Trophoblast cell (in vitro differentiated cells and primary cell): ENCODE results near the gene MRPS27.

Experiments used
- DNase-seq, 2 donors: peaks; one replicate each; pipeline ENCODE4 v3.0.0-alpha.2; 2016
- H2AFZ ChIP-seq: 2 replicates; pipeline ENCODE4 v1.6.1; 2013; ENCODE audit warnings: low read length, moderate library complexity, mild to moderate bottlenecking; ENCODE audit not compliant: insufficient read depth, poor library complexity
- H2AK5ac ChIP-seq: 2 replicates; pipeline ENCODE4 v1.6.1; 2013; ENCODE audit warnings: mild to moderate bottlenecking, low read length
- H2BK120ac ChIP-seq: 2 replicates; pipeline ENCODE4 v1.6.1; 2013; ENCODE audit warnings: low read length, mild to moderate bottlenecking, moderate library complexity; ENCODE audit not compliant: insufficient read depth, poor library complexity
- H2BK12ac ChIP-seq: 2 replicates; pipeline ENCODE4 v1.6.1; 2013; ENCODE audit warnings: mild to moderate bottlenecking, low read length, moderate library complexity
- H2BK5ac ChIP-seq: 2 replicates; pipeline ENCODE4 v1.6.1; 2013; ENCODE audit warnings: low read length, low read depth, moderate library complexity, mild to moderate bottlenecking; ENCODE audit not compliant: poor library complexity
- H3K14ac ChIP-seq: 2 replicates; pipeline ENCODE4 v1.6.1; 2013; ENCODE audit warnings: mild to moderate bottlenecking, low read length
- H3K18ac ChIP-seq: 2 replicates; pipeline ENCODE4 v1.6.1; 2013; ENCODE audit warnings: mild to moderate bottlenecking, low read length
- H3K23ac ChIP-seq: 2 replicates; pipeline ENCODE4 v1.6.1; 2013; ENCODE audit warnings: low read length
- H3K27ac ChIP-seq: 2 replicates; pipeline ENCODE4 v1.5.1; 2013; ENCODE audit warnings: low read depth, mild to moderate bottlenecking, inconsistent platforms, low read length, moderate library complexity
- H3K27me3 ChIP-seq: 2 replicates; pipeline ENCODE4 v1.6.1; 2013; ENCODE audit warnings: inconsistent platforms, mild to moderate bottlenecking, low read length, moderate library complexity; ENCODE audit not compliant: insufficient read depth
- H3K36me3 ChIP-seq, 2 experiments: 1 replicate in 1 of 2; 2 replicates in 1 of 2; pipeline ENCODE4 v1.6.1; 2013; ENCODE audit warnings: low read length in 2 of 2, mild to moderate bottlenecking in 2 of 2, moderate library complexity in 1 of 2; ENCODE audit not compliant: insufficient read depth in 2 of 2, control insufficient read depth in 1 of 2
- H3K4ac ChIP-seq: 2 replicates; pipeline ENCODE4 v1.6.1; 2013; ENCODE audit warnings: low read depth, mild to moderate bottlenecking, low read length, moderate library complexity
- H3K4me1 ChIP-seq, 2 experiments: 1 replicate in 1 of 2; 2 replicates in 1 of 2; pipeline ENCODE4 v1.6.1; 2013; ENCODE audit warnings: low read length in 2 of 2, mild to moderate bottlenecking in 2 of 2, moderate library complexity in 1 of 2; ENCODE audit not compliant: insufficient read depth in 2 of 2, control insufficient read depth in 1 of 2
- H3K4me2 ChIP-seq: 2 replicates; pipeline ENCODE4 v1.6.1; 2013; ENCODE audit warnings: inconsistent platforms, mild to moderate bottlenecking, low read length, moderate library complexity
- H3K4me3 ChIP-seq: 2 replicates; pipeline ENCODE4 v1.5.1; 2013; ENCODE audit warnings: mild to moderate bottlenecking, low read depth, low read length, inconsistent platforms
- H3K79me1 ChIP-seq: one replicate; pipeline ENCODE4 v1.6.1; 2013; ENCODE audit warnings: low read length
- H3K79me2 ChIP-seq: 2 replicates; pipeline ENCODE4 v1.6.1; 2013; ENCODE audit warnings: low read length, mild to moderate bottlenecking; ENCODE audit not compliant: control insufficient read depth, insufficient read depth, poor library complexity
- H3K9ac ChIP-seq: 2 replicates; pipeline ENCODE4 v1.6.1; 2013; ENCODE audit warnings: mild to moderate bottlenecking, low read length
- H3K9me3 ChIP-seq: 2 replicates; pipeline ENCODE4 v1.6.1; 2013; ENCODE audit warnings: low read depth, mild to moderate bottlenecking, control low read depth, inconsistent platforms, low read length; ENCODE audit not compliant: insufficient read depth
- H4K12ac ChIP-seq: 2 replicates; pipeline ENCODE4 v1.6.1; 2013; ENCODE audit warnings: low read depth, mild to moderate bottlenecking, low read length, moderate library complexity
- H4K8ac ChIP-seq: 2 replicates; pipeline ENCODE4 v1.6.1; 2013; ENCODE audit warnings: low read depth, mild to moderate bottlenecking, low read length, moderate library complexity
- H4K91ac ChIP-seq: one replicate; pipeline ENCODE4 v1.6.1; 2013; ENCODE audit warnings: low read depth, mild to moderate bottlenecking, low read length, moderate library complexity
- WGBS: extraction: QIAGEN DNeasy Blood & Tissue Kit; methylation state at CpG from one replicate; pipeline ENCODE4 v1.1.7; 2013; ENCODE audit warnings: missing lambda C conversion rate; ENCODE audit not compliant: insufficient read length, insufficient coverage; ENCODE audit errors: extremely low coverage; 5-methylcytosine and 5-hydroxymethylcytosine counted together

The MRPS27 gene

DNA sequence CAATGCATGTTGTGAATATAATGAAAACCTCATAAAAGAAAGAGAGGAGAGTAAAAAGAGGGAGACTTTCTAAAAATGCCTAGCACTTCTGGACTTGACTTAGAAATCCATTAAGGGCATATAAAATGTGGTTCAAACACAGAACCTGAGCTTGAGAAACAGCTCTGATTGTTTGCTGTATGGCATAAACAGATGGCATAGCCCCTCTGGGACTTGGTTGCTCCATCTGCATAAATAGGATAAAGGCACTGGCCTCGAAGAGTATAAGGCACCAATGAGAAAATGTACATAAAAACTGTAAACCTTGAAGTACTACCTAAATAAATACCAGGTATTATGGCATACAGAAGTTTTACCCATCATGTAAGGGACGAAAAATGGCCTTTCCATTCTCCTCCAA lies 23.8 kb downstream of the MRPS27 start:
- no CpG with 5 or more reads among the region's 2 CpGs for WGBS
- Histone ChIP-seq H4K12ac (no peak overlapping the region), H2AK5ac (no peak overlapping the region), H2BK120ac (no peak overlapping the region), H3K27me3 (no peaks in the 10 kb centered on the region), H2BK12ac (no peak overlapping the region), H3K14ac (no peak overlapping the region), H3K9me3 (no peaks in the 10 kb centered on the region), H3K9ac (no peak overlapping the region), H2BK5ac (no peak overlapping the region), H2AFZ (no peak overlapping the region), H3K4me2 (no peak overlapping the region), H4K8ac (no peak overlapping the region), H3K36me3 (peaks cover 0 to 2% of the 10 kb centered on the region in 2 experiments), H3K4me3 (no peak overlapping the region), H3K4ac (no peak overlapping the region), H3K79me2 (no peaks in the 10 kb centered on the region), H3K23ac (no peak overlapping the region), H4K91ac (no peak overlapping the region), H3K79me1 (no peaks in the 10 kb centered on the region), H3K27ac (no peak overlapping the region), H3K18ac (no peak overlapping the region), H3K4me1 (no peaks in the 10 kb centered on the region)
- no peak for DNase-seq

DNA sequence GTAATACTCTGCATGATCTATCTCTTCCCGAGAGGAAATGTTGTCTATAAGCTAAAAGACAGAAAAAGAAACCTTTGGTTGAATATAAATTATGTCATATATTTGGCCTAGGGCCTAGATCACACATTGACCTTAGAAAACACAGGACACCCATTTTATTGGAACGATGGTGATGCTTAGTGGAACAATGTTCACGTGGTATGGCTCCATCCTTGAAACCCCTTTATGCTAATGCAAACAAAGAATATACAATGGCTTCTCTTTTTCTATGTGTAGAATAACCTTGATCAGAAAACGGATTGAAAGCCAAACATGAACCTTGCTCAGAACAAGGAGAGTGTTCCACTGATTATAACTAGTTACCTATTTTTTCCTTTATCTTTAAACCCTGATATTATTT lies 24.5 kb downstream of the MRPS27 start:
- no peaks in the 10 kb centered on the region for H3K79me1 ChIP-seq

DNA sequence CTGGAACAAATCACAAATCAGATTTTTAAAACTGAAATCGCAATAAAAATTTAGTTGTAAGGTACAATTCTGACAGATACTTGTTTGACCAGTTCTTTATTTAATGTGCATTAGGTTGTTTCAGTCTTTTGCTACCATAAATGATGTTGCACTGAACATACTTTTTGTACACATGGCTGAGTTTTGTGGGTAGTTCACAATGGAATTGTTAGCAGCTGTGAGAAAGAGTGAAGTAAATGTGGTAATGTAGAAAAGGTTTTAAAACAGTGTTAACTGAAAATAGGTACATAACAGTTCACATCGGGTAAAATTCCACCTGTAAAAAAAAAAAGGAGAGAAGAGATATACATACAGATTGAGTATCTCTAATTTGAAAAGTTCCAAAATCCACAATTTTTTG lies 25.6 kb downstream of the MRPS27 start:
- Histone ChIP-seq H3K18ac (no peak overlapping the region), H2BK5ac (no peak overlapping the region), H3K4me2 (no peak overlapping the region), H2AFZ (no peak overlapping the region), H3K27ac (no peak overlapping the region), H3K14ac (no peak overlapping the region), H3K27me3 (no peaks in the 10 kb centered on the region), H2AK5ac (no peak overlapping the region), H3K79me2 (no peaks in the 10 kb centered on the region), H3K9ac (no peak overlapping the region), H4K91ac (no peak overlapping the region), H3K36me3 (peaks cover 1 to 5% of the 10 kb centered on the region in 2 experiments), H4K12ac (no peak overlapping the region), H2BK120ac (no peak overlapping the region), H3K79me1 (no peaks in the 10 kb centered on the region), H2BK12ac (no peak overlapping the region), H3K4ac (no peak overlapping the region), H3K23ac (no peak overlapping the region), H3K9me3 (no peaks in the 10 kb centered on the region), H3K4me3 (no peak overlapping the region), H3K4me1 (no peaks in the 10 kb centered on the region), H4K8ac (no peak overlapping the region)
- no CpG with 5 or more reads among the region's 2 CpGs for WGBS
- DNase-seq, result no peak

More for the DNA sequence above, 24.5 kb downstream of the MRPS27 start:
- Histone ChIP-seq H3K18ac (no peak overlapping the region), H2BK120ac (no peak overlapping the region), H3K36me3 (peaks cover 0 to 5% of the 10 kb centered on the region in 2 experiments), H3K27me3 (no peaks in the 10 kb centered on the region), H3K4me2 (no peak overlapping the region), H3K4me3 (no peak overlapping the region), H2BK12ac (no peak overlapping the region), H3K4me1 (no peaks in the 10 kb centered on the region), H4K12ac (no peak overlapping the region), H2AFZ (no peak overlapping the region), H2AK5ac (no peak overlapping the region), H3K9ac (no peak overlapping the region), H3K14ac (no peak overlapping the region), H3K9me3 (no peaks in the 10 kb centered on the region), H3K27ac (no peak overlapping the region), H3K4ac (no peak overlapping the region), H4K8ac (no peak overlapping the region), H4K91ac (no peak overlapping the region), H3K23ac (no peak overlapping the region), H2BK5ac (no peak overlapping the region), H3K79me2 (no peaks in the 10 kb centered on the region)
- DNase-seq, result no peak
- WGBS, result no CpG with 5 or more reads among the region's 4 CpGs

DNA sequence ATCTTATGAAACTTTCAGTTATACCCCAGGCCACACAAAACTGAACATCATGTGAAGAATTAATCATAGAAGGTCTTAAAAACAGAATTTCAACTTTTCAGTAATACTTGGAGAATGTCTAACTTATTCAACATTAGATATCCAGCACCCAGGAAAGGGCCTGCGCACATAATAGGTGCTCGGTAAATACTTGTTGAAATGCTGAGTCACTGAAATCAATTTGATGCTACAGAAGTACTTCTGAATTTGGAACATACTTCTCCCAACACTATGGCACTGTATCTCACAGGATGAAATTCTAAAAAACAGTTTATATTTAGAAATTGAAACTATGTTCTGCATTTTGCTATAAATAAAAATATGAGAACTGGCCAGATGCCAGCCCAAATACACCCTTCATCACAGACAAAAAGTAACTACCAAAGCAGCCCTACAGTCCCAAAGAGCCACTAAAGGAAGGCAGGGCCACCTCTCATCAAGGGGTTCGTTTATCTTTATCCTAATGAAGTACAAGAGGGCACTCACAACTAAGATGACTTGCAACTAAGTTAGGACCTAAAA lies 26.5 kb downstream of the MRPS27 start:
- no peak overlapping the region for H2BK120ac ChIP-seq
- H3K23ac ChIP-seq, result no peak overlapping the region
- no peaks in the 10 kb centered on the region for H3K27me3 ChIP-seq
- no peak for DNase-seq
- no peak overlapping the region for H3K4me3 ChIP-seq
- H2AFZ ChIP-seq, result no peak overlapping the region
- H2BK12ac ChIP-seq, result no peak overlapping the region
- no peaks in the 10 kb centered on the region for H3K9me3 ChIP-seq
- no peak overlapping the region for H4K91ac ChIP-seq
- H3K14ac ChIP-seq, result no peak overlapping the region
- H3K4ac ChIP-seq, result no peak overlapping the region
- H3K36me3 ChIP-seq, result peaks cover 1 to 5% of the 10 kb centered on the region in 2 experiments
- H3K9ac ChIP-seq, result no peak overlapping the region
- no peaks in the 10 kb centered on the region for H3K79me2 ChIP-seq
- no CpG with 5 or more reads among the region's 3 CpGs for WGBS
- no peaks in the 10 kb centered on the region for H3K4me1 ChIP-seq
- H3K27ac ChIP-seq, result no peak overlapping the region
- H4K12ac ChIP-seq, result no peak overlapping the region
- no peak overlapping the region for H2AK5ac ChIP-seq
- H3K4me2 ChIP-seq, result no peak overlapping the region
- H4K8ac ChIP-seq, result no peak overlapping the region
- no peak overlapping the region for H3K18ac ChIP-seq
- no peaks in the 10 kb centered on the region for H3K79me1 ChIP-seq
- no peak overlapping the region for H2BK5ac ChIP-seq
